GM12873 (cell line): ENCODE measurements around the gene SH2D1B.

Experiments
- CTCF ChIP-seq: IDR thresholded peaks from 2 replicates; pipeline ENCODE4 v1.5.1; 2012; ENCODE audit warnings: low read depth, mild to moderate bottlenecking, moderate library complexity, low read length, control low read depth; ENCODE audit not compliant: insufficient read depth; ENCODE audit errors: missing control alignments

Gene SH2D1B

DNA sequence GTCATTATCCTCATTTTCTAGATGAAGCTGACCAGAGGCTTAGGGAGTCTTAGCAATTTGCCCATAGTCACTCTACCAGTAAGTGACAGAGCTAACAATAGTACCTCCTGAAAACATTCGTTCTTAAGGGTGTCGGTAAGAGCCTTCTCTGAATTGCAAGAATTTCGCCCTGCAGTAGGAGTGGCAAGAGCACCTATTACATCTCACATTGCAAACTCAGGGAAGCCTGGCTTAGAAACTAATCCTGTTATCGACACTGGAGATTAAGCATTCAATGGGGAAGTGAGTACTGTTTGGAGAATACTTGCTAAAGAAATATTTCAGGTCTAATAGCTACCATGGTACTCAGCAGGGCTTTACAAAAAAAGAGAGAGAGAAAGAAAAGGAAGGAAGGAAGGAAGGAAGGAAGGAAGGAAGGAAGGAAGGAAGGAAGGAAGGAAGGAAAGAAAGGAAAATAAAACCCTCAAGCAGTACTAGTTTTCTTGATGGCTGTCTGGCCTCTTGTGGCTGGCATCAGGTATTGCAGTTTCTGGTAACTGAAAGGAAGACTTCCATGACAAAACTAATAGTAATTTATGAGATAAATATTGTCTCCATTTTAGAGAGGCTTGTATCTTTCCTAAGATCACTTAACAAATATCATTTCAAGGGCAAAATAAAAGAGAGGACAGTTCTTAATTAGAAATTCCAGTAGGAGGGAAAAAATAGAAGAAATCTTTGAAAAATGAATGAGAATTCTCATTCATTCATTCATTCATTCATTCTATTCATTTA lies 20.0 kb downstream of the SH2D1B start:
- peak; percentile 76 for TF ChIP-seq CTCF

DNA sequence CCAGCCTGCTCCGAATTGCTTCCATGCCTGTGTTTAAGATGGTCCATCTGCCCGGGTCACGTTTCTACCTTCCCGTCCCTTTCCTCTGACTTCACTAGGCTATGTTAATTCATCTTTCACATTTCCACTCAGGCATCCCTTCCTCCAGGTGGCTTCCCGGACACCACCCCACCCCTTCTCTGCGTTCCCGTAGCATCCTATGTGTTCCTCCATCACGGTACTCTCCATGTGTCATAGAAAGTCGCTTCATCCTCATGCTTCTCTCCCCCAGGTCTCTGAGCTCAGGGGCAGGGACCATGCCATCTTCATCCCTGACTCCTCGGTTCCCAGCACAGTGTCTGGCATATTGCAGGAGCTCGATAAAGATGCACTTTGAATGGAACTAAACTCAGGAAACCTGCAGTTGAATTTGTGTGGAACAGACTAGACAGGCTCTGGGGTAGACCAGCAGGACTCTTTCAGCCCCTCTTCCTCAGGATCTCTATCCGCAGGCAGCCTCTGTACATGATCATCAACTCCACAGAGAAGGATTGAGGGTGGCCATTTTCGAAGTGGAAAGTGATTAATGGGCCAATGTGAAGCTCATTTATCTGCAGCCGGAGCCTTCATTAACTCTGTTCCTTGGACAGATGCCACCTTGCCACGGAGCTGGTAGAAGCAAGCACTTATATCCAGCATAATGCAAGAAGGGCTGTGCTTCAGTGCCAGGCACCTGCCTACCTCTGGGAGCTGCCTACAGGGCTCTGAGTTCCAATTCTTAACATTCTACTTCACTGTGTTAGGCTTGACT lies 21.3 kb downstream of the SH2D1B start:
- no peak for TF ChIP-seq CTCF

DNA sequence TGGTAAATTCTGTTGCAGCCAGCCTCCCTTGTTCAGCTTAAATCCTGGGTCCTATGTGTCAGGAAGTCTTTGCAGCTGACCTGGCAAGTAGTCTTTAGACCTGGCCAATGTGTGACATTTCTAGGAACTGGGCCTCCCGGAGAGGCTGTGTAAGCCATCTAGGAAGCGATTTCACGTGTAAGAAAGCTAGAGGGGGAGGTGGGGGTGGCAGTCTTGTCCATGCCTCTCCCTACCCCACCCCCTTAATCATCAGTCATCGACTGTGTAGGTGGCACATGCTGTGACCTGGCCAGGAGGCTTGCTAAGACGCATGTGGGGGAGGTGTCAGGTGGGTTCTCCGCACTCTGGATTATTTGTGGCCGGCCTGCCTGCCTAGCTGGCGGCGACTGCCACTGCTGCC lies 22.0 kb downstream of the SH2D1B start:
- TF ChIP-seq CTCF, result no peak

GRCh38 chr1:162389021-162389818 lies 22.7 kb downstream of the SH2D1B start:
- TF ChIP-seq CTCF, result no peak

GRCh38 chr1:162388615-162389014 lies 23.3 kb downstream of the SH2D1B start:
- no peak for TF ChIP-seq CTCF

DNA sequence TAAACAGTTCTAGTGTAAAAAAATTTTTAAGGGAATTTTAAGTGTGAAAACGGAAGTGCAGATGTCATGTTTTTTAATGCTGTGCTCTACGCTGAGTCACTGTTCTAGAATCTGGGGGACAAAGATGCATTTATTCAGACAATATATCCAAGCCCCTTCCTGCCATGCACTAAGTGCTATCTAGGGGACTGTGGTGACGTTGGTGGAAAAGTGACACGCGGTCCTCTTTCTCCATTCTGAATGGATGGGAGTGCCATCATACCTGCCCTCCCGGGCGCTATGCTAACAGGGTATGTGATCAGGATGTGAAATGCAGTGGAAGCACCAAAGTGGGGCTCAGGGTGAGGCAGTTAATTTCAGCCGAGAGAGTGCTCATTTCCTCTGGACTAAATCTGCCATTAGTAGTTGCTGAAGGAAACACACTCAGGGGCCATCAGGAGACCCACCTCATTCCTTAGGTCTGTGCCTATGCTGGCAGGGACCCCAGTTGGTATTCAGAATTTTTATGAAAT lies 23.8 kb downstream of the SH2D1B start:
- no peak for TF ChIP-seq CTCF
